PFSK-1 (cell line): Measurements from ENCODE around the gene UBL3.

Experiments
- FOXP2 ChIP-seq: optimal IDR thresholded peaks from 2 replicates; pipeline ENCODE3; 2011; ENCODE audit warnings: borderline replicate concordance, control low read depth, inconsistent platforms; ENCODE audit not compliant: insufficient read depth; ENCODE audit errors: extremely low read length, extremely low read depth
- POLR2AphosphoS5 ChIP-seq: IDR thresholded peaks from 2 replicates; pipeline ENCODE4 v1.6.1; 2012; ENCODE audit warnings: low read depth, mild to moderate bottlenecking, control low read depth, low read length, moderate library complexity
- SIN3A ChIP-seq: IDR thresholded peaks from 2 replicates; pipeline ENCODE4 v1.6.1; 2012; ENCODE audit warnings: mild to moderate bottlenecking, low read length, moderate library complexity, borderline replicate concordance; ENCODE audit not compliant: insufficient read depth
- TAF1 ChIP-seq: IDR thresholded peaks from 2 replicates; pipeline ENCODE4 v1.6.1; 2012; ENCODE audit warnings: low read length, control low read depth, borderline replicate concordance; ENCODE audit not compliant: insufficient read depth
- TF ChIP-seq, protein P1 (sequence below), 2 experiments: IDR thresholded peaks; 2 replicates each; pipeline versions ENCODE4 v1.6.1 to v1.8.0; 2011 to 2012; ENCODE audit warnings: low read depth in 2 of 2, low read length in 2 of 2, control low read depth in 1 of 2, inconsistent platforms in 1 of 2, mild to moderate bottlenecking in 1 of 2, moderate library complexity in 1 of 2; ENCODE audit not compliant: insufficient read depth in 1 of 2

Gene UBL3

DNA sequence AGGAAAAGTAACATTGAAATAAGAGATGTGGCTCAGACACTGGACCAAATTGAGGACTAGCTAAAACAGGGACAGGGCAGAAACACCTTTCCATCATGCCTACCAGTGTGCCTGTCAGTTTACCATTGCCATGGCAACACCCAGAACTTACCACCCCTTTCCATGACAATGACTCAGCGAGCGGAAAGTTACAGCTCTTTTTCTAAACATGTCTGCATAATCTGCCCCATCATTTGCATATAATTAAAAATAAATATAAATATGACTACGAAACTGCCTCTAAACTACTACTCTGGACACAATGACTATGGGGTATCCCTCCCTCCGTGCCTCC, 96.0 kb downstream of the UBL3 start:
- TF ChIP-seq POLR2AphosphoS5 (no peak), SIN3A (no peak), FOXP2 (no peak), TAF1 (no peak)
- TF ChIP-seq, protein P1, sequence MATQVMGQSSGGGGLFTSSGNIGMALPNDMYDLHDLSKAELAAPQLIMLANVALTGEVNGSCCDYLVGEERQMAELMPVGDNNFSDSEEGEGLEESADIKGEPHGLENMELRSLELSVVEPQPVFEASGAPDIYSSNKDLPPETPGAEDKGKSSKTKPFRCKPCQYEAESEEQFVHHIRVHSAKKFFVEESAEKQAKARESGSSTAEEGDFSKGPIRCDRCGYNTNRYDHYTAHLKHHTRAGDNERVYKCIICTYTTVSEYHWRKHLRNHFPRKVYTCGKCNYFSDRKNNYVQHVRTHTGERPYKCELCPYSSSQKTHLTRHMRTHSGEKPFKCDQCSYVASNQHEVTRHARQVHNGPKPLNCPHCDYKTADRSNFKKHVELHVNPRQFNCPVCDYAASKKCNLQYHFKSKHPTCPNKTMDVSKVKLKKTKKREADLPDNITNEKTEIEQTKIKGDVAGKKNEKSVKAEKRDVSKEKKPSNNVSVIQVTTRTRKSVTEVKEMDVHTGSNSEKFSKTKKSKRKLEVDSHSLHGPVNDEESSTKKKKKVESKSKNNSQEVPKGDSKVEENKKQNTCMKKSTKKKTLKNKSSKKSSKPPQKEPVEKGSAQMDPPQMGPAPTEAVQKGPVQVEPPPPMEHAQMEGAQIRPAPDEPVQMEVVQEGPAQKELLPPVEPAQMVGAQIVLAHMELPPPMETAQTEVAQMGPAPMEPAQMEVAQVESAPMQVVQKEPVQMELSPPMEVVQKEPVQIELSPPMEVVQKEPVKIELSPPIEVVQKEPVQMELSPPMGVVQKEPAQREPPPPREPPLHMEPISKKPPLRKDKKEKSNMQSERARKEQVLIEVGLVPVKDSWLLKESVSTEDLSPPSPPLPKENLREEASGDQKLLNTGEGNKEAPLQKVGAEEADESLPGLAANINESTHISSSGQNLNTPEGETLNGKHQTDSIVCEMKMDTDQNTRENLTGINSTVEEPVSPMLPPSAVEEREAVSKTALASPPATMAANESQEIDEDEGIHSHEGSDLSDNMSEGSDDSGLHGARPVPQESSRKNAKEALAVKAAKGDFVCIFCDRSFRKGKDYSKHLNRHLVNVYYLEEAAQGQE (IDR thresholded peaks at IDR 0.05; ENCODE audit: insufficient read depth in 1 of 2, low read depth in 2 of 2, low read length in 2 of 2) = no peak

DNA sequence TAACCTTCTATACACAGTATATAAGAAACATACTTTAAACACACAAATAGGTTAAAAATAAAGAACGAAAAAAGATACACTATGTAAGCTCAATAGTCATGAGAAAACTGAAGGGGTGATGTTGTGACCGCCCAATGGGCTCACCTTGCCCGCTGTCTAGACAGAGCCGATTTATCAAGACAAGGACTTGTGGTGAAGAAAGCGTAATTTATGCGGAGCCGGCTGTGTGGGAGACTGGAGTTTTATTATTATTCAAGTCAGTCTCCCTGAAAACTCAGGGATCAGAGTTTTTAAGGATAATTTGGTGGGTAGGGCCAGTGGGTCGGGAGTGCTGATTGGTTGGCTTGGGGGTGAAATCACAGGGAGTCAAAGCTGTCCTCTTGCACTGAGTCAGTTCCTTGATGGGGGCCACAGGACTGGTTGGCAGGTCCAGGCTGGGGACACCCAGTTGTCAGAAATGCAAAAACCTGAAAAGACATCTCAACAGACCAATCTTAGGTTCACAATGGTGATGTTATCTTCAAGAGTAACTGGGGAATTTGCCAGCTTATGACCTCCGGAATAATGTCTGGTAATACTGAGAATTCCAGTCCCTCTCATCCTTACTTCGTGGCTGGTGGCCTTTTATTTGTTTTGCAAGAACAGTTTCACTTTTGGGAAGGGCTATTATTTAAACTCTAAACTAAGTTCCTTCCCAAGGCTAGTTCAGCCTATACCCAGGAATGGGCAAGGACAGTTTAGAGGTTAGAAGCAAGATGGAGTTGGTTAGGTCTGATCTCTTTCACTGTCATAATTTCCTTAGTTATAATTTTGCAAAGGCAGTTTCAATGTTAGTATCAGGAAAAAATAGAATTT, 96.6 kb downstream of the UBL3 start:
- TF ChIP-seq TAF1 (no peak), FOXP2 (no peak), SIN3A (no peak), POLR2AphosphoS5 (no peak)
- TF ChIP-seq, protein P1 (IDR thresholded peaks at IDR 0.05; ENCODE audit: insufficient read depth in 1 of 2, low read depth in 2 of 2, low read length in 2 of 2) = no peak

DNA sequence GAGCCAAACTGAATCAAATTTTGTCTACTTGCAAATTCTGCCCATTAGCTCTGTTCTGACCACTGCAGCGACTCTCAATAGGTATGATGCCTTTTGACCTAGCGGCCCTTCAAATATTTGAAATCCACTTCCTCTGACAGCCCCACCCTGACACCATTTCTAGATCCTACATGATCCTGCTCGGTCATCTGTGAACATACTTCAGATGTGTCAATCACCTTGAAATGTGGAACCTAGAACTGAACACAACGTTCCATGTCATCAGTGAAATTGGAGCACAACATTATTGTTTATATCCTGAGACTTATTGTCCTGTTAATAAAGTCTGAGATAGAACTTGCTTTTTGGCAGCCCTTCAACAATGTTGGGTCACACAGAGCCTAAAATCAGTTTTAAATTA, 98.2 kb downstream of the UBL3 start:
- TF ChIP-seq TAF1 = no peak
- TF ChIP-seq POLR2AphosphoS5 = no peak
- TF ChIP-seq, protein P1 (IDR thresholded peaks at IDR 0.05; ENCODE audit: insufficient read depth in 1 of 2, low read depth in 2 of 2, low read length in 2 of 2) = no peak
- TF ChIP-seq SIN3A = no peak
- TF ChIP-seq FOXP2 = no peak

DNA sequence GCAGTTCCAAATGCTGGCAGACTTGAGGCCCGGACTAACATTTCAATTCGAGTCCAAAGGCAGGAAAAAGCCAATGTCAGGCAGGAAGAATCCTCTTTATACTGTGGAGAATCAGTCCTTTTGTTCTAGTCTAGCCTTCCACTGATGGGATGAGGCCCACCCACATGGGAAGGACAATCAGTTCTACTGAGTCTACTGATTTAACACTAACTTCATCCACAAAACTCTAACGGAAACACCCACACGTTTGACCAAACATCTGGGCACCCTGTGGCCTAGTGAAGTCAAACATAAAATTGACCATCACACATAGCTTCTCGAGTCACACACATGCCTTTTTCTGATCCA, 100.3 kb downstream of the UBL3 start:
- no peak for TF ChIP-seq TAF1

DNA sequence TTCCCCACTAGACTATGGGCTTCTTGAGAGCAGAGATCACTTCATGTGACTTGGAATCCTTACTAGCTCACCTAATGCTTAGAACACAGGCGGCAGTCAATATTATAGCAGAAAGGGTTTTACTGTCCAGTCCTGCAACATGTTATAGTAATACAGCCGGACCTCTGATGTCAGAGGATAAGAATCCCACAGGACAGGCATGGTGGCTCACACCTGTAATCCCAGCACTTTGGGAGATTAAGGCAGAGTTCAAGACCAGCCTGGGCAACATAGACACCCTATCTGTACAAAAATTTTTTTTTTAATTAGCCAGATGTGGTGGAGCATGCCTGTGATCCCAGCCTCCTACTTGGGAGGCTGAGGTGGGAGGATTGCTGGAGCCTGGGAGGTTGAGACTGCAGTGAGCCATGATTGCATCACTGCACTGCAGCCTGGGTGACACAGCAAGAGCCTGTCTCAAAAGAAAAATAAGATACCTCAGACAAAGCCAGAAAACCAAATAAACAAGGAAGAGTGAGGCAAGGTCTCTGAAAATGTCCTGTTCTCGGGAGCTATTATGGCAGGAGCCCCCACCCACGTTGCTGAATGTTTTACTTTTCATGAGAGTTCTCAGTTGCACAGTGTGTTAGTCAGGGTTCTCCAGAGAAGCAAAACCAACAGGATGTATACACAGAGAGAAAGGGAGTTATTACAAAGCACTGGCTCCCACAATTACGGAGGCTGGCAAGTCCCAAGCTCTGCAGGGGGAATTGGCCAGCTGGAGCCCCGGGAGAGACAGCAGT, 100.8 kb downstream of the UBL3 start:
- TF ChIP-seq SIN3A (no peak), POLR2AphosphoS5 (no peak), TAF1 (no peak), FOXP2 (no peak)
- TF ChIP-seq, protein P1 (IDR thresholded peaks at IDR 0.05; ENCODE audit: insufficient read depth in 1 of 2, low read depth in 2 of 2, low read length in 2 of 2) = no peak
